Fibroblast of mammary gland (primary cell): ENCODE data around the gene IL20.

Experiments used
- DNase-seq: peaks from one replicate; pipeline ENCODE4 v3.0.0-alpha.2; 2010; ENCODE audit warnings: low read depth
- H3K4me3 ChIP-seq: 2 replicates; pipeline ENCODE4 v1.5.1; 2011; ENCODE audit warnings: low read depth, mild to moderate bottlenecking, low read length, moderate library complexity; ENCODE audit not compliant: control insufficient read depth
- CTCF ChIP-seq: conservative IDR thresholded peaks from 2 replicates; pipeline ENCODE4 v1.5.1; 2011; ENCODE audit warnings: low read depth, low read length, inconsistent platforms; ENCODE audit not compliant: control insufficient read depth, insufficient read depth

Gene IL20

GRCh38 chr1:206918076-206918475 is 52.7 kb downstream of the IL20 start:
- no peak for TF ChIP-seq CTCF
- no peak overlapping the region for H3K4me3 ChIP-seq
- no peak for DNase-seq
